HepG2 (cell line): ENCODE data around the gene GK. TPM values are rescaled to one million over a fixed set of nuclear protein-coding genes. Genes with fewer than 3 reads are reported as not detected.

ENCODE experiments used
- ARID5B ChIP-seq: IDR thresholded peaks from 2 replicates; pipeline ENCODE4 v1.4.0; 2020; ENCODE audit warnings: mild to moderate bottlenecking, missing genetic modification reagents
- ARNTL ChIP-seq: sonication (generic); formaldehyde crosslinking; IDR thresholded peaks from 2 replicates; pipeline ENCODE4 v1.4.0; 2020; ENCODE audit warnings: mild to moderate bottlenecking, missing genetic modification reagents
- ATF7-NPFF ChIP-seq: sonication (generic); formaldehyde crosslinking; IDR thresholded peaks from 2 replicates; pipeline ENCODE4 v1.8.1; 2023; ENCODE audit warnings: mild to moderate bottlenecking, low read depth, missing genetic modification reagents, moderate library complexity
- DR1 ChIP-seq: sonication (generic); formaldehyde crosslinking; IDR thresholded peaks from 2 replicates; pipeline ENCODE4 v1.8.0; 2021; ENCODE audit warnings: mild to moderate bottlenecking, missing genetic modification reagents, inconsistent platforms
- ESRRA ChIP-seq: sonication (generic); formaldehyde crosslinking; IDR thresholded peaks from 2 replicates; pipeline ENCODE4 v1.5.1; 2020; ENCODE audit warnings: mild to moderate bottlenecking, low read depth, missing genetic modification reagents
- HNF1A ChIP-seq, 2 experiments: sonication (generic) in 1 of 2; formaldehyde crosslinking in 1 of 2; IDR thresholded peaks; 2 replicates each; pipeline versions ENCODE4 v1.4.0 to v1.6.1; 2016 to 2020; ENCODE audit warnings: borderline replicate concordance in 1 of 2, low read depth in 1 of 2, mild to moderate bottlenecking in 1 of 2, missing genetic modification reagents in 1 of 2
- HNF4A ChIP-seq: sonication (generic); formaldehyde crosslinking; IDR thresholded peaks from 2 replicates; pipeline ENCODE4 v1.4.0; 2020; ENCODE audit warnings: missing genetic modification reagents
- KMT2A ChIP-seq: sonication (generic); formaldehyde crosslinking; IDR thresholded peaks from 2 replicates; pipeline ENCODE4 v1.4.0; 2020; ENCODE audit warnings: missing genetic modification reagents
- NR0B2 ChIP-seq: sonication (generic); formaldehyde crosslinking; IDR thresholded peaks from 2 replicates; pipeline ENCODE4 v1.4.0; 2020; ENCODE audit warnings: mild to moderate bottlenecking, missing genetic modification reagents
- RBFOX2 ChIP-seq: fragments of 200-400 bp; formaldehyde crosslinking; IDR thresholded peaks from 2 replicates; pipeline ENCODE4 v1.6.1; 2017; ENCODE audit warnings: low read depth, mild to moderate bottlenecking, low read length
- SSRP1 ChIP-seq: IDR thresholded peaks from 2 replicates; pipeline ENCODE4 v1.6.1; 2016; ENCODE audit warnings: control low read depth
- TFDP2 ChIP-seq: sonication (generic); formaldehyde crosslinking; IDR thresholded peaks from 2 replicates; pipeline ENCODE4 v1.4.0; 2020; ENCODE audit warnings: missing genetic modification reagents
- ZNF101 ChIP-seq: sonication (generic); formaldehyde crosslinking; IDR thresholded peaks from 2 replicates; pipeline ENCODE4 v1.4.0; 2020; ENCODE audit warnings: mild to moderate bottlenecking, low read depth, missing genetic modification reagents, borderline replicate concordance
- ZNF256 ChIP-seq: sonication (generic); formaldehyde crosslinking; conservative IDR thresholded peaks from 2 replicates; pipeline ENCODE4 v1.4.0; 2020; ENCODE audit warnings: missing genetic modification reagents
- ZNF430 ChIP-seq: sonication (generic); formaldehyde crosslinking; IDR thresholded peaks from 2 replicates; pipeline ENCODE4 v1.9.0; 2021; ENCODE audit warnings: mild to moderate bottlenecking, missing genetic modification reagents
- ZNF510 ChIP-seq: sonication (generic); formaldehyde crosslinking; IDR thresholded peaks from 2 replicates; pipeline ENCODE4 v1.4.0; 2020; ENCODE audit warnings: low read depth, mild to moderate bottlenecking, missing genetic modification reagents
- ZNF691 ChIP-seq: sonication (generic); formaldehyde crosslinking; IDR thresholded peaks from 2 replicates; pipeline ENCODE4 v1.4.0; 2020; ENCODE audit warnings: missing genetic modification reagents, low read depth, mild to moderate bottlenecking, borderline replicate concordance
- ZSCAN21 ChIP-seq: sonication (generic); formaldehyde crosslinking; IDR thresholded peaks from 2 replicates; pipeline ENCODE4 v1.8.0; 2022; ENCODE audit warnings: mild to moderate bottlenecking, missing genetic modification reagents, moderate library complexity, borderline replicate concordance
- polyA plus RNA-seq, 8 experiments: library from polyadenylated mRNA; depleted of rRNA in 3 of 8; stranded (reverse) in 7 of 8; unstranded in 1 of 8; fragments of >200 nt; fragmentation: Illumina TruSeq in 4 of 8; extraction: Trizol in 4 of 8; gene quantifications; 2 replicates each; pipeline versions ENCODE4 v1.2.1 to v1.2.3, GENCODE V29; 2011 to 2016; ENCODE audit warnings: low read depth in 4 of 8, missing spikeins in 1 of 8, mixed read lengths in 1 of 8; ENCODE audit not compliant: insufficient read depth in 1 of 8
- total RNA-seq, 5 experiments: library from RNA; depleted of rRNA; stranded (reverse); fragments of >200 nt; fragmentation: Illumina TruSeq; extraction: Trizol; gene quantifications; 2 replicates each; pipeline ENCODE4 v1.2.3, GENCODE V29; 2016; ENCODE audit warnings: low read depth in 1 of 5

The GK gene
- total and polyA plus RNA-seq, 2 of the 13 experiments (the other 11 are each of a cell fraction or from before 2014, with no cell fraction given): 64.2 to 265 TPM

GRCh38 chrX:30673884-30674598 is 20.8 kb downstream of the GK start (continued):
- TF ChIP-seq ZSCAN21 (CRISPR knock-in tag) (no peak), HNF4A (CRISPR knock-in tag) (no peak), DR1 (CRISPR knock-in tag) (no peak), NR0B2 (CRISPR knock-in tag) (no peak), ZNF101 (CRISPR knock-in tag) (no peak), SSRP1 (CRISPR knock-in tag) (peak; percentile 89; the same call in 1 of the 2 replicates), ZNF510 (CRISPR knock-in tag) (no peak), HNF1A (IDR thresholded peaks at IDR 0.05; ENCODE audit: low read depth) (no peak), HNF1A (CRISPR knock-in tag; IDR thresholded peaks at IDR 0.05; ENCODE audit: borderline replicate concordance) (no peak), ZNF691 (CRISPR knock-in tag) (no peak), ARNTL (CRISPR knock-in tag) (no peak), ZNF256 (no peak), TFDP2 (CRISPR knock-in tag) (no peak), RBFOX2 (peak; percentile 55), ESRRA (CRISPR knock-in tag) (no peak), KMT2A (CRISPR knock-in tag) (no peak), ZNF430 (CRISPR knock-in tag) (no peak), ARID5B (no peak), ATF7-NPFF (CRISPR knock-in tag) (no peak)
